Prostate gland (tissue), 2 donors: ENCODE results near the gene ADCY3. TPM values are rescaled to one million over a fixed set of nuclear protein-coding genes. Genes with fewer than 3 reads are reported as not detected.
A peak's percentile ranks its signal among the peaks of the same experiment; 100 is the strongest.

Experiments used
- DNase-seq: peaks from one replicate; pipeline ENCODE4 v3.0.0-alpha.2; 2019; ENCODE audit warnings: low spot score
- H3K27ac ChIP-seq, 2 donors: fragments of 200-600 bp; sonication (generic); 2 replicates each; pipeline ENCODE4 v1.5.1; 2017 to 2019
- H3K27me3 ChIP-seq: fragments of 200-600 bp; sonication (generic); replicated peaks from 2 replicates; pipeline ENCODE4 v1.5.1; 2019; ENCODE audit not compliant: insufficient read depth
- H3K36me3 ChIP-seq, 2 donors: fragments of 200-600 bp; sonication (generic); 1 replicate in 1 of 2; 2 replicates in 1 of 2; pipeline versions ENCODE4 v1.5.1 to v1.8.1; 2017 to 2019
- H3K4me1 ChIP-seq: fragments of 200-600 bp; sonication (generic); replicated peaks from 2 replicates; pipeline ENCODE4 v1.5.1; 2019
- H3K4me3 ChIP-seq, 2 donors: fragments of 200-600 bp; sonication (generic); 2 replicates each; pipeline ENCODE4 v1.5.1; 2017 to 2019
- H3K9me3 ChIP-seq: fragments of 200-600 bp; sonication (generic); 2 replicates; pipeline ENCODE4 v1.5.1; 2017
- CTCF ChIP-seq, 4 experiments: fragments of 200-600 bp in 2 of 4; fragments of 450-650 bp in 2 of 4; sonication (generic) in 2 of 4; IDR thresholded peaks; 1 replicate in 3 of 4; 2 replicates in 1 of 4; pipeline ENCODE4 v1.5.1; 2016 to 2019; ENCODE audit warnings: antibody characterized with exemption in 4 of 4, mild to moderate bottlenecking in 2 of 4, moderate library complexity in 2 of 4
- POLR2A ChIP-seq: fragments of 450-650 bp; IDR thresholded peaks from one replicate; pipeline ENCODE4 v1.6.1; 2016; ENCODE audit warnings: antibody characterized with exemption, mild to moderate bottlenecking
- POLR2AphosphoS5 ChIP-seq: sonication (generic); formaldehyde crosslinking; IDR thresholded peaks from one replicate; pipeline ENCODE4 v1.6.1; 2017; ENCODE audit warnings: antibody characterized with exemption
- WGBS: methylation state at CpG from one replicate; pipeline ENCODE4 v1.1.5; 2018; 5-methylcytosine and 5-hydroxymethylcytosine counted together
- intact Hi-C: fragments of 100-400 bp; cut with DNase I; formaldehyde crosslinking; loops from one replicate; pipeline ENCODE4 v1.14.2; 2022
- total RNA-seq, 2 donors: library from RNA; depleted of rRNA; stranded (reverse); fragments of >200 nt; gene quantifications; one replicate each; pipeline ENCODE4 v1.1.0, GENCODE V29; 2016

The ADCY3 gene
- total RNA-seq, 2 donors from 2014 or later, result 20.8 to 44.3 TPM

GRCh38 chr2:24870440-24870839 lies 49.6 kb downstream of the ADCY3 start:
- intact Hi-C loops, result no loop called here
- H3K36me3 ChIP-seq, result no peaks in the 10 kb centered on the region
- no peaks in the 10 kb centered on the region for H3K9me3 ChIP-seq
- no peak for TF ChIP-seq POLR2AphosphoS5
- TF ChIP-seq POLR2A, result no peak
- TF ChIP-seq CTCF (IDR thresholded peaks at IDR 0.05), result no peak
- H3K4me1 ChIP-seq, result no peaks in the 10 kb centered on the region
- H3K27ac ChIP-seq, result no peak overlapping the region
- no peak for DNase-seq
- WGBS, result 94% methylated on average over 5 of the region's 5 CpGs
- H3K27me3 ChIP-seq, result no peaks in the 10 kb centered on the region
- H3K4me3 ChIP-seq, result no peak overlapping the region

- H3K4me1 ChIP-seq, result no peaks in the 10 kb centered on the region
- no peaks in the 10 kb centered on the region for H3K27me3 ChIP-seq
- TF ChIP-seq POLR2A (no peak), CTCF (IDR thresholded peaks at IDR 0.05) (no peak), POLR2AphosphoS5 (no peak)
- intact Hi-C loops, result no loop called here
- 90% methylated on average over 6 of the region's 6 CpGs for WGBS
- no peaks in the 10 kb centered on the region for H3K9me3 ChIP-seq
- no peak overlapping the region for H3K27ac ChIP-seq
- no peak overlapping the region for H3K4me3 ChIP-seq
- no peak for DNase-seq
- H3K36me3 ChIP-seq, result no peaks in the 10 kb centered on the region
These were observed 53.1 kb downstream of the ADCY3 start for GRCh38 chr2:24866946-24867345.

GRCh38 chr2:24863641-24864040 lies 56.4 kb downstream of the ADCY3 start:
- 78% methylated on average over 3 of the region's 3 CpGs for WGBS
- intact Hi-C loops, result no loop called here
- Histone ChIP-seq H3K36me3 (no peaks in the 10 kb centered on the region), H3K4me3 (no peak overlapping the region), H3K27ac (no peak overlapping the region), H3K9me3 (no peaks in the 10 kb centered on the region), H3K4me1 (no peaks in the 10 kb centered on the region), H3K27me3 (no peaks in the 10 kb centered on the region)
- DNase-seq, result no peak
- TF ChIP-seq CTCF (IDR thresholded peaks at IDR 0.05) (no peak), POLR2A (no peak), POLR2AphosphoS5 (no peak)

- H3K27ac ChIP-seq, result peak overlapping the region in 1 of 2 donors; percentile 33
- DNase-seq, result no peak
- no peak overlapping the region for H3K4me3 ChIP-seq
- no peaks in the 10 kb centered on the region for H3K36me3 ChIP-seq
- no peaks in the 10 kb centered on the region for H3K27me3 ChIP-seq
- intact Hi-C loops, result no loop called here
- no peaks in the 10 kb centered on the region for H3K9me3 ChIP-seq
- WGBS, result 80% methylated on average over 11 of the region's 11 CpGs
- H3K4me1 ChIP-seq, result peaks cover 1% of the 10 kb centered on the region
- TF ChIP-seq POLR2AphosphoS5 (no peak), CTCF (IDR thresholded peaks at IDR 0.05) (no peak), POLR2A (no peak)
These were observed 58.5 kb downstream of the ADCY3 start for GRCh38 chr2:24861500-24861899.

- H3K27me3 ChIP-seq, result no peaks in the 10 kb centered on the region
- no peak for DNase-seq
- H3K4me3 ChIP-seq, result no peak overlapping the region
- no peaks in the 10 kb centered on the region for H3K36me3 ChIP-seq
- H3K4me1 ChIP-seq, result peaks cover 4% of the 10 kb centered on the region
- no peak for TF ChIP-seq POLR2AphosphoS5
- no peak for TF ChIP-seq CTCF (IDR thresholded peaks at IDR 0.05)
- TF ChIP-seq POLR2A, result no peak
- no peaks in the 10 kb centered on the region for H3K9me3 ChIP-seq
- 94% methylated on average over 7 of the region's 7 CpGs for WGBS
- intact Hi-C loops, result no loop called here
- H3K27ac ChIP-seq, result no peak overlapping the region
These were observed 59.4 kb downstream of the ADCY3 start for GRCh38 chr2:24860631-24861030.
